ENCODE measurements around the gene MAVS.

DNA sequence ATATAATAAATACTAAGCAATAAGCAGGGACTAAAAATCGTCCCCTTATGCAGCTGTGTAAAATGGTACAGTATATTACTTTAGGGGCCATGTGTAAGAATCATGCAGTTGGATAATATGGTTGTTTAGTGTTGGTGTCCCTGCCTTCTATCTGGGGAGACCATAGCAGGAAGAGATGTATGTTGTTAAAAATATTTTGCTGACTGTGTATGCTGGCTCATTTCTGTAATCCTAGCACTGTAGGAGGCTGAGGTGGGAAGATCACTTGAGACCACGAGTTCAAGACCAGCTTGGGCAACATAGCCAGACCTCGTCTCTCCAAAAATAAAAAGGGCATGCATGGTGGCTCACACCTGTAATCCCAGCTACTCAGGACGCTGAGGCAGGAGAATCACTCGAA is 48.2 kb downstream of the MAVS start:
- TF ChIP-seq, protein P1, sequence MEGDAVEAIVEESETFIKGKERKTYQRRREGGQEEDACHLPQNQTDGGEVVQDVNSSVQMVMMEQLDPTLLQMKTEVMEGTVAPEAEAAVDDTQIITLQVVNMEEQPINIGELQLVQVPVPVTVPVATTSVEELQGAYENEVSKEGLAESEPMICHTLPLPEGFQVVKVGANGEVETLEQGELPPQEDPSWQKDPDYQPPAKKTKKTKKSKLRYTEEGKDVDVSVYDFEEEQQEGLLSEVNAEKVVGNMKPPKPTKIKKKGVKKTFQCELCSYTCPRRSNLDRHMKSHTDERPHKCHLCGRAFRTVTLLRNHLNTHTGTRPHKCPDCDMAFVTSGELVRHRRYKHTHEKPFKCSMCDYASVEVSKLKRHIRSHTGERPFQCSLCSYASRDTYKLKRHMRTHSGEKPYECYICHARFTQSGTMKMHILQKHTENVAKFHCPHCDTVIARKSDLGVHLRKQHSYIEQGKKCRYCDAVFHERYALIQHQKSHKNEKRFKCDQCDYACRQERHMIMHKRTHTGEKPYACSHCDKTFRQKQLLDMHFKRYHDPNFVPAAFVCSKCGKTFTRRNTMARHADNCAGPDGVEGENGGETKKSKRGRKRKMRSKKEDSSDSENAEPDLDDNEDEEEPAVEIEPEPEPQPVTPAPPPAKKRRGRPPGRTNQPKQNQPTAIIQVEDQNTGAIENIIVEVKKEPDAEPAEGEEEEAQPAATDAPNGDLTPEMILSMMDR (IDR thresholded peaks at IDR 0.05; ENCODE audit: insufficient read depth, low read length) = no peak
- TF ChIP-seq, protein P2, sequence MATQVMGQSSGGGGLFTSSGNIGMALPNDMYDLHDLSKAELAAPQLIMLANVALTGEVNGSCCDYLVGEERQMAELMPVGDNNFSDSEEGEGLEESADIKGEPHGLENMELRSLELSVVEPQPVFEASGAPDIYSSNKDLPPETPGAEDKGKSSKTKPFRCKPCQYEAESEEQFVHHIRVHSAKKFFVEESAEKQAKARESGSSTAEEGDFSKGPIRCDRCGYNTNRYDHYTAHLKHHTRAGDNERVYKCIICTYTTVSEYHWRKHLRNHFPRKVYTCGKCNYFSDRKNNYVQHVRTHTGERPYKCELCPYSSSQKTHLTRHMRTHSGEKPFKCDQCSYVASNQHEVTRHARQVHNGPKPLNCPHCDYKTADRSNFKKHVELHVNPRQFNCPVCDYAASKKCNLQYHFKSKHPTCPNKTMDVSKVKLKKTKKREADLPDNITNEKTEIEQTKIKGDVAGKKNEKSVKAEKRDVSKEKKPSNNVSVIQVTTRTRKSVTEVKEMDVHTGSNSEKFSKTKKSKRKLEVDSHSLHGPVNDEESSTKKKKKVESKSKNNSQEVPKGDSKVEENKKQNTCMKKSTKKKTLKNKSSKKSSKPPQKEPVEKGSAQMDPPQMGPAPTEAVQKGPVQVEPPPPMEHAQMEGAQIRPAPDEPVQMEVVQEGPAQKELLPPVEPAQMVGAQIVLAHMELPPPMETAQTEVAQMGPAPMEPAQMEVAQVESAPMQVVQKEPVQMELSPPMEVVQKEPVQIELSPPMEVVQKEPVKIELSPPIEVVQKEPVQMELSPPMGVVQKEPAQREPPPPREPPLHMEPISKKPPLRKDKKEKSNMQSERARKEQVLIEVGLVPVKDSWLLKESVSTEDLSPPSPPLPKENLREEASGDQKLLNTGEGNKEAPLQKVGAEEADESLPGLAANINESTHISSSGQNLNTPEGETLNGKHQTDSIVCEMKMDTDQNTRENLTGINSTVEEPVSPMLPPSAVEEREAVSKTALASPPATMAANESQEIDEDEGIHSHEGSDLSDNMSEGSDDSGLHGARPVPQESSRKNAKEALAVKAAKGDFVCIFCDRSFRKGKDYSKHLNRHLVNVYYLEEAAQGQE (IDR thresholded peaks at IDR 0.05; ENCODE audit: insufficient replicate concordance, low read depth) = no peak
